Prostate gland (tissue), 2 donors: ENCODE measurements around the gene APBA2. TPM values are rescaled to one million over a fixed set of nuclear protein-coding genes. Genes with fewer than 3 reads are reported as not detected.
"Not testable (repeated sequence)": the region's sequence is repeated elsewhere in the genome, so short reads cannot be mapped to it uniquely, and the experiment has no call there.

Experiments
- DNase-seq: peaks from one replicate; pipeline ENCODE4 v3.0.0-alpha.2; 2019; ENCODE audit warnings: low spot score
- H3K27ac ChIP-seq, 2 donors: fragments of 200-600 bp; sonication (generic); 2 replicates each; pipeline ENCODE4 v1.5.1; 2017 to 2019
- H3K27me3 ChIP-seq: fragments of 200-600 bp; sonication (generic); replicated peaks from 2 replicates; pipeline ENCODE4 v1.5.1; 2019; ENCODE audit not compliant: insufficient read depth
- H3K36me3 ChIP-seq, 2 donors: fragments of 200-600 bp; sonication (generic); 1 replicate in 1 of 2; 2 replicates in 1 of 2; pipeline versions ENCODE4 v1.5.1 to v1.8.1; 2017 to 2019
- H3K4me1 ChIP-seq: fragments of 200-600 bp; sonication (generic); replicated peaks from 2 replicates; pipeline ENCODE4 v1.5.1; 2019
- H3K4me3 ChIP-seq, 2 donors: fragments of 200-600 bp; sonication (generic); 2 replicates each; pipeline ENCODE4 v1.5.1; 2017 to 2019
- H3K9me3 ChIP-seq: fragments of 200-600 bp; sonication (generic); 2 replicates; pipeline ENCODE4 v1.5.1; 2017
- CTCF ChIP-seq, 4 experiments: fragments of 200-600 bp in 2 of 4; fragments of 450-650 bp in 2 of 4; sonication (generic) in 2 of 4; IDR thresholded peaks; 1 replicate in 3 of 4; 2 replicates in 1 of 4; pipeline ENCODE4 v1.5.1; 2016 to 2019; ENCODE audit warnings: antibody characterized with exemption in 4 of 4, mild to moderate bottlenecking in 2 of 4, moderate library complexity in 2 of 4
- POLR2A ChIP-seq: fragments of 450-650 bp; IDR thresholded peaks from one replicate; pipeline ENCODE4 v1.6.1; 2016; ENCODE audit warnings: antibody characterized with exemption, mild to moderate bottlenecking
- POLR2AphosphoS5 ChIP-seq: sonication (generic); formaldehyde crosslinking; IDR thresholded peaks from one replicate; pipeline ENCODE4 v1.6.1; 2017; ENCODE audit warnings: antibody characterized with exemption
- WGBS: methylation state at CpG from one replicate; pipeline ENCODE4 v1.1.5; 2018; 5-methylcytosine and 5-hydroxymethylcytosine counted together
- intact Hi-C: fragments of 100-400 bp; cut with DNase I; formaldehyde crosslinking; loops from one replicate; pipeline ENCODE4 v1.14.2; 2022
- total RNA-seq, 2 donors: library from RNA; depleted of rRNA; stranded (reverse); fragments of >200 nt; gene quantifications; one replicate each; pipeline ENCODE4 v1.1.0, GENCODE V29; 2016

APBA2 gene
- total RNA-seq, 2 donors from 2014 or later = 2.6 to 25.3 TPM

- H3K36me3 ChIP-seq, DNase-seq, H3K4me3 ChIP-seq, H3K4me1 ChIP-seq, H3K27me3 ChIP-seq, H3K27ac ChIP-seq, intact Hi-C loops, H3K9me3 ChIP-seq: not testable (repeated sequence)
- WGBS = 74% methylated on average over 2 of the region's 2 CpGs
These were observed 31.2 kb upstream of the APBA2 start for GRCh38 chr15:28854578-28854977.

- intact Hi-C loops = no loop called here
- WGBS = 87% methylated on average over 16 of the region's 16 CpGs
- no peak for DNase-seq
These were observed 24.7 kb upstream of the APBA2 start for GRCh38 chr15:28861031-28861534.

GRCh38 chr15:28861589-28862293 is 24.0 kb upstream of the APBA2 start:
- H3K27me3 ChIP-seq, H3K9me3 ChIP-seq, H3K36me3 ChIP-seq, H3K4me3 ChIP-seq, H3K4me1 ChIP-seq, intact Hi-C loops, H3K27ac ChIP-seq, DNase-seq: not testable (repeated sequence)
- 94% methylated on average over 11 of the region's 11 CpGs for WGBS

More at GRCh38 chr15:28861031-28861534, 24.7 kb upstream of the APBA2 start:
- no peaks in the 10 kb centered on the region for H3K27me3 ChIP-seq
- H3K9me3 ChIP-seq = no peaks in the 10 kb centered on the region
- no peaks in the 10 kb centered on the region for H3K4me1 ChIP-seq
- H3K36me3 ChIP-seq = no peaks in the 10 kb centered on the region
- no peak overlapping the region for H3K4me3 ChIP-seq
- H3K27ac ChIP-seq = no peak overlapping the region
- TF ChIP-seq POLR2AphosphoS5 = no peak

GRCh38 chr15:28868744-28869345 is 16.9 kb upstream of the APBA2 start:
- 92% methylated on average over 9 of the region's 9 CpGs for WGBS
- Histone ChIP-seq H3K27ac (no peak overlapping the region), H3K4me3 (no peak overlapping the region), H3K4me1 (no peaks in the 10 kb centered on the region), H3K9me3 (no peaks in the 10 kb centered on the region), H3K36me3 (no peaks in the 10 kb centered on the region), H3K27me3 (no peaks in the 10 kb centered on the region)
- TF ChIP-seq POLR2AphosphoS5 = no peak
- TF ChIP-seq POLR2A = no peak
- TF ChIP-seq CTCF (IDR thresholded peaks at IDR 0.05) = no peak
- DNase-seq = no peak
- intact Hi-C loops = no loop called here

- intact Hi-C loops = loop anchor here (10.0 kb wide), 1 partner anchor 64 kb away; no protein-coding TSS in a partner anchor
- Histone ChIP-seq H3K9me3 (no peaks in the 10 kb centered on the region), H3K4me1 (no peaks in the 10 kb centered on the region), H3K4me3 (no peak overlapping the region), H3K27me3 (no peaks in the 10 kb centered on the region), H3K36me3 (no peaks in the 10 kb centered on the region), H3K27ac (no peak overlapping the region)
- no peak for DNase-seq
- 88% methylated on average over 3 of the region's 3 CpGs for WGBS
- TF ChIP-seq POLR2A (no peak), CTCF (IDR thresholded peaks at IDR 0.05) (no peak), POLR2AphosphoS5 (no peak)
These were observed 14.6 kb upstream of the APBA2 start for GRCh38 chr15:28871168-28871567.

GRCh38 chr15:28873006-28873405 is 12.8 kb upstream of the APBA2 start:
- Histone ChIP-seq H3K27ac (no peak overlapping the region), H3K27me3 (no peaks in the 10 kb centered on the region), H3K9me3 (no peaks in the 10 kb centered on the region), H3K4me1 (no peaks in the 10 kb centered on the region), H3K4me3 (no peak overlapping the region), H3K36me3 (no peaks in the 10 kb centered on the region)
- intact Hi-C loops = loop anchor here (10.0 kb wide), 1 partner anchor 62 kb away; no protein-coding TSS in a partner anchor
- DNase-seq = no peak
- TF ChIP-seq POLR2A (no peak), POLR2AphosphoS5 (no peak), CTCF (IDR thresholded peaks at IDR 0.05) (no peak)
- 95% methylated on average over 5 of the region's 5 CpGs for WGBS
